Measurements from ENCODE around the gene L1TD1. TPM values are rescaled to one million over a fixed set of nuclear protein-coding genes. Genes with fewer than 3 reads are reported as not detected.
"Not testable (repeated sequence)": the region's sequence is repeated elsewhere in the genome, so short reads cannot be mapped to it uniquely, and the experiment has no call there.

Gene L1TD1
- total and polyA plus RNA-seq, 11 donors: 0.12 to 0.29 (median 0.14) TPM; not detected in 8

DNA sequence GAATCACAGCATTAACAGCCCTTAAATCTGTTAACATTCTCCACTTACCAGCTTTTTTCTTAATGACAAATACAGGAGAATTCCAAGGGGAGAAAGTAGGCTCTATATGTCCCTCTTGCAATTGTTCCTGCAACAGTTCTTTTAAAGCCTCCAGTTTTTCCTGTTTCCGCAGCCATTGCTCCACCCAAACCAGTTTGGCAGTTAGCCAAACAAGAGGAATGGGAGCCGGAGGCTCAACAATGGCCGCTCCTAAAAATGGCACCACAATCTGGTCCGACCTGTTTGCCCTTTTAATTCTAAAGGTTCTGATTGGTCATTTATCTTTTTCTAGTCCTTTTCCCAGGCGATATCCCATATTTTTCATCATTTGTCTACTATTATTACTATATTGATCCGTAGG, 14.0 kb upstream of the L1TD1 start:
- H3K9me3 ChIP-seq: no peaks in the 10 kb centered on the region
- WGBS, 4 donors: 43 to 56% (median 47%) methylated on average over 6 of the region's 6 CpGs
- H3K4me3 ChIP-seq: no peak overlapping the region
- no peak overlapping the region for H3K27ac ChIP-seq
- no peaks in the 10 kb centered on the region for H3K36me3 ChIP-seq
- ATAC-seq (no peak), DNase-seq (peak in 1 of 5 donors; percentile 21)
- H3K27me3 ChIP-seq: no peaks in the 10 kb centered on the region
- intact Hi-C loops (cut with DNase I): no loop called here
- TF ChIP-seq, protein P1, sequence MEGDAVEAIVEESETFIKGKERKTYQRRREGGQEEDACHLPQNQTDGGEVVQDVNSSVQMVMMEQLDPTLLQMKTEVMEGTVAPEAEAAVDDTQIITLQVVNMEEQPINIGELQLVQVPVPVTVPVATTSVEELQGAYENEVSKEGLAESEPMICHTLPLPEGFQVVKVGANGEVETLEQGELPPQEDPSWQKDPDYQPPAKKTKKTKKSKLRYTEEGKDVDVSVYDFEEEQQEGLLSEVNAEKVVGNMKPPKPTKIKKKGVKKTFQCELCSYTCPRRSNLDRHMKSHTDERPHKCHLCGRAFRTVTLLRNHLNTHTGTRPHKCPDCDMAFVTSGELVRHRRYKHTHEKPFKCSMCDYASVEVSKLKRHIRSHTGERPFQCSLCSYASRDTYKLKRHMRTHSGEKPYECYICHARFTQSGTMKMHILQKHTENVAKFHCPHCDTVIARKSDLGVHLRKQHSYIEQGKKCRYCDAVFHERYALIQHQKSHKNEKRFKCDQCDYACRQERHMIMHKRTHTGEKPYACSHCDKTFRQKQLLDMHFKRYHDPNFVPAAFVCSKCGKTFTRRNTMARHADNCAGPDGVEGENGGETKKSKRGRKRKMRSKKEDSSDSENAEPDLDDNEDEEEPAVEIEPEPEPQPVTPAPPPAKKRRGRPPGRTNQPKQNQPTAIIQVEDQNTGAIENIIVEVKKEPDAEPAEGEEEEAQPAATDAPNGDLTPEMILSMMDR (IDR thresholded peaks at IDR 0.05): no peak
- no peak for TF ChIP-seq POLR2A (IDR thresholded peaks at IDR 0.05)
- peaks cover 0 to 6% (median 0%) of the 10 kb centered on the region in 12 donors for H3K4me1 ChIP-seq

DNA sequence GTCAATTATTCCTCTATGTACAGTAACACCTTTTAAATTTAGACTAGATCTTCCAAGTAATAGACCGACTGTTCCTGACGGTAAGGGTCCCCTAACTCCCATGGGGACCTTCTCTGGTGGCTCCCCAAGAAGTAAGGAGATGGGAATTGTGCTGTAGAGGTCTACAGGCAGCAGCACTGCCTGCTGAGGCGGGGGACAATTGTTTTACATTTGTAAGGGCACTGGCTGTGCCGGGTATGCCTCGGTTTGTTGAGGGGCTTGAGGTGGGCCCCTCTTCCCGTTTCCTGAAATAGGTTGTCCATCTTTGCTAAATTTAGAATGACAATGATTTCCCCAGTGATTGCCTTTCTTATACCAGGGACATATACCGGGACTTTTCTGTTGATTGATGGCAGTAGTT, 13.1 kb upstream of the L1TD1 start:
- DNase-seq (no peak), ATAC-seq (no peak)
- no peaks in the 10 kb centered on the region for H3K9me3 ChIP-seq
- TF ChIP-seq POLR2A (IDR thresholded peaks at IDR 0.05): no peak
- TF ChIP-seq, protein P1 (IDR thresholded peaks at IDR 0.05): no peak
- no peaks in the 10 kb centered on the region for H3K36me3 ChIP-seq
- no peak overlapping the region for H3K27ac ChIP-seq
- no peak overlapping the region for H3K4me3 ChIP-seq
- no peaks in the 10 kb centered on the region for H3K27me3 ChIP-seq
- 75 to 82% (median 79%) methylated on average over 7 of the region's 7 CpGs for WGBS, 4 donors
- intact Hi-C loops (cut with DNase I): no loop called here
- peaks cover 0 to 6% (median 0%) of the 10 kb centered on the region in 12 donors for H3K4me1 ChIP-seq

DNA sequence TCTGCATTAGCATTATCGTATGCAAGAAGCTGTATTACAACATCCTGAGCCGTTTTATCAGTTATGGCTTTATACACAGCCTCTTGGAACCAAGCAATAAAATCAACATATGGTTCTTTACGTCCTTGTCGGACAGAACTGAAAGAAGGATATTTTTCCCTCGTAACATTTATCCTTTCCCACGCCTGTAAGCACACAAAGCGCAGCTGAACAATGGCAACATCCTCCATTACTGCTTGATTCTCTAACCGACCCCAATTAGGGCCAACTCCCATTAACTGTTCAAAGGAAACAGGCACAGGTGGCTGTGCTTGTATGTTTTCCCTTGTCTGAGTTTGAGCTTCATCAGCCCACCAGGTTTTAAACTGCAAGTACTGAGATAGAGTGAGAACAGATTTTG, 12.5 kb upstream of the L1TD1 start:
- H3K27me3 ChIP-seq; H3K4me3 ChIP-seq; ATAC-seq; H3K27ac ChIP-seq; intact Hi-C loops (cut with DNase I); H3K36me3 ChIP-seq; H3K4me1 ChIP-seq; DNase-seq; H3K9me3 ChIP-seq: not testable (repeated sequence)
- WGBS, 4 donors: 64 to 76% (median 72%) methylated on average over 8 of the region's 8 CpGs

DNA sequence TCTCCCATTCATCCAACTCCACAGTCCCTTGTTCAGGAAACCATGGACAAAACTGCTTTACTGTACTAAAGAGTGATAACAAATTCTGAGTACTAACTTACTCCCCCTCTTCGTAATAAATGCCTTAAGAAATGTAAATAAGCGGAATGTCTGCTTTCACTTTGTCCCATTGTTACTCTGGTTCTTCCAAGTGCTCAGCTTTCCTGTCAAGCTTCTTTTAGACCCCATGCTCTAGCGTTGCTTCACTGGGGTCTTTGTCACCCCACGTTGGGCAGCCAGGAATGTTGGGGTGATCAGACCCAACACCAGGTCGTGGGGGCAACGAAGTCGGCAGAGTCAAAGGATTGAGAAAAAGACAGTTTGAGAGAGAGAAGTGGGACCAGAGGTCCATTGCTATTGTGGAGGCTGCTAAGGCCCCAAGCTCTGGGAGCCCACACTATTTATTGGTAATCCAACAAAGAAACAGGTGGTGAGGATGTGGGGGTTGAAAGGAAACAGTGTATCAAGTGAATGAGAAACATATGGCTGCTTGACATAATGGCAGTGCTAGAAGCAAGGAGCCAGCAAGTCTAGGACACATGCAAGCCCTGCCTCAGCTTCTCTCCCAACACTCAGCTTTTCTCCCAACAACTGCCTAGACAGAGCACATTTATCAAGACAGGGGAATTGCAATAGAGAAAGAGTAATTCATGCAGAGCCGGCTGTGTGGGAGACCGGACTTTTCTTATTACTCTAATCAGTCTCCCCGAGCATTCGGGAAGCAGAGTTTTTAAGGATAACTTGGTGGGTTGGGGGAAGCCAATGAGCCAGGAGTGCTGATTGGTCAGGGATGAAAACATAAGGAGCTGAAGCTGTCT, 11.3 kb upstream of the L1TD1 start:
- H3K4me1 ChIP-seq; H3K27me3 ChIP-seq; intact Hi-C loops (cut with DNase I); DNase-seq; ATAC-seq; H3K4me3 ChIP-seq; H3K27ac ChIP-seq; H3K36me3 ChIP-seq; H3K9me3 ChIP-seq: not testable (repeated sequence)
- WGBS, 4 donors: 69 to 79% (median 75%) methylated on average over 11 of the region's 11 CpGs

DNA sequence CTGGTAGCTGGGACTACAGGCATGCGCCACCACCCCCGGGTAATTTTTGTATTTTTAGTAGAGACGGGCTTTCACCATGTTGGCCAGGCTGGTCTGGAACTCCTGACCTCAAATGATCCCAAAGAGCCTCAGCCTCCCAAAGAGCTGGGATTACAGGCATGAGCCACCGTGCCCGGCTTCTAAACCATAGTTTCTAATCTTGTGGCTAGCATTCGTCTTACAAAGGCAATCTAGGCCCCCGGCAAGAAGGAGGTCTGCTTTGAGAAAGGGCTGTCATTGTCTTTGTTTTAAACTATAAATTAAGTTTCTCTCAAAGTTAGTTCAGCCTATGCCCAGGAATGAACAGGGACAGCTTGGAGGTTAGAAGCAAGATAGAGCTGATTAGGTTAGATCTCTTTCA, 10.3 kb upstream of the L1TD1 start:
- DNase-seq (no peak), ATAC-seq (no peak)
- no peaks in the 10 kb centered on the region for H3K36me3 ChIP-seq
- H3K27me3 ChIP-seq: no peaks in the 10 kb centered on the region
- no peaks in the 10 kb centered on the region for H3K9me3 ChIP-seq
- TF ChIP-seq POLR2A (IDR thresholded peaks at IDR 0.05): no peak
- H3K27ac ChIP-seq: no peak overlapping the region
- 89 to 97% (median 92%) methylated on average over 7 of the region's 7 CpGs for WGBS, 4 donors
- peaks cover 0 to 6% (median 0%) of the 10 kb centered on the region in 12 donors for H3K4me1 ChIP-seq
- intact Hi-C loops (cut with DNase I): no loop called here
- no peak overlapping the region for H3K4me3 ChIP-seq

DNA sequence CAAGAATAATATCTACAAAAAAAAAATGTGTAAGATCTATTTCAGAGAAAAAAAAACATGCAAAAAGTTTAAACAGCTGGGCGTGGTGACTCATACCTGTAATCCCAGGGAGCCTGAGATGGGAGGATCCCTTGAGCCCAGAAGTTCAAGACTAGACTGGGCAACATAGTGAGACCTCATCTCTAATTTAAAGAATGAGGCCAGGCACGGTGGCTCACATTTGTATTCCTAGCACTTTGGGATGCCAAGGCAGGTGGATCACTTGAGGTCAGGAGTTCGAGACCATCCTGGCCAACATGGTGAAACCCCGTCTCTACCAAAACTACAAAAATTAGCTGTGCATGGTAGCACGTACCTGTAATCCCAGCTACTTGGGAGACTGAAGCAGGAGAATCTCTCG, 9.4 kb upstream of the L1TD1 start:
- H3K4me3 ChIP-seq; H3K27ac ChIP-seq; H3K4me1 ChIP-seq; H3K9me3 ChIP-seq; H3K27me3 ChIP-seq; H3K36me3 ChIP-seq; ATAC-seq; DNase-seq; intact Hi-C loops (cut with DNase I): not testable (repeated sequence)
- 94 to 98% (median 96%) methylated on average over 6 of the region's 6 CpGs for WGBS, 4 donors
